ENCODE data around the gene DOCK10. TPM values are rescaled to one million over a fixed set of nuclear protein-coding genes. Genes with fewer than 3 reads are reported as not detected.
A peak's percentile ranks its signal among the peaks of the same experiment; 100 is the strongest.

Gene DOCK10
- total RNA-seq, 1 donor from 2014 or later = 15.1 TPM

DNA sequence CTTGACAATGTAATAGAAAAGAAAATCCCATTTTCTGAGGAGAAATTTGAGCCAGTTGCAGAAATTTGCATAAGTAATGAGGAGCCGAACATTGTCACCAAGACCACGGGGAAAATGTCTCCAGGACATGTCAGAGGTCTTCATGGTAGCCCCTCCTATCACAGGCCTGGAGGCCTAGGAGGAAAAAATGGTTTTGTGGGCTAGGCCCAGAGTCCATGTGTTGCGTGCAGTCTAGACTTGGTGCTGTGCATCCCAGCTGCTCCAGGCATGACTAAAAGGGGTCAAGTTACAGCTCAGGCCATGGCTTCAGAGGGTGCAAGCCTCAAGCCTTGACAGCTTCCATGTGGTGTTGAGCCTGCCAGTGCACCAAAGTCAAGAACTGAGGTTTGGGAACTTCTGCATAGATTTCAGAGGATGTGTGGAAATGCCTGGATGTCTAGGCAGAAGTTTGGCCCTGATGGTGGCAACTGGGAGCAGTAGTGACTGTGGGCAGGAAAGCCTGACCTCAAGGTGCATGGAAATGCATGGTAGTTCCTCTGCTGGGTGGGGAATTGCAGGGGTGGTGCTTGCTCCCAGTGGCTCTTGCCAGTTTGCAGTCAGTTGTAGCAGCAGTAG is 284.2 kb downstream of the DOCK10 start:
- H3K36me3 ChIP-seq (ENCODE audit: control insufficient read depth in 3 of 3, insufficient read depth in 3 of 3, low read length in 3 of 3) = peaks cover 0 to 1% (median 0%) of the 10 kb centered on the region in 3 donors
- H3K9me3 ChIP-seq (ENCODE audit: control insufficient read depth in 3 of 3, low read length in 3 of 3) = peaks cover 0 to 7% (median 6%) of the 10 kb centered on the region in 3 donors
- no peak overlapping the region for H3K4me3 ChIP-seq (ENCODE audit: low read length in 3 of 3)
- no peaks in the 10 kb centered on the region for H3K27me3 ChIP-seq (ENCODE audit: control insufficient read depth in 3 of 3, insufficient read depth in 3 of 3, low read length in 3 of 3)
- H3K9ac ChIP-seq (ENCODE audit: low read depth in 1 of 3, low read length in 3 of 3) = no peak overlapping the region
- no peaks in the 10 kb centered on the region for H3K4me1 ChIP-seq (ENCODE audit: control insufficient read depth in 3 of 3, insufficient read depth in 3 of 3, low read length in 3 of 3)
- H3K27ac ChIP-seq (ENCODE audit: low read depth, low read length) = no peak overlapping the region

DNA sequence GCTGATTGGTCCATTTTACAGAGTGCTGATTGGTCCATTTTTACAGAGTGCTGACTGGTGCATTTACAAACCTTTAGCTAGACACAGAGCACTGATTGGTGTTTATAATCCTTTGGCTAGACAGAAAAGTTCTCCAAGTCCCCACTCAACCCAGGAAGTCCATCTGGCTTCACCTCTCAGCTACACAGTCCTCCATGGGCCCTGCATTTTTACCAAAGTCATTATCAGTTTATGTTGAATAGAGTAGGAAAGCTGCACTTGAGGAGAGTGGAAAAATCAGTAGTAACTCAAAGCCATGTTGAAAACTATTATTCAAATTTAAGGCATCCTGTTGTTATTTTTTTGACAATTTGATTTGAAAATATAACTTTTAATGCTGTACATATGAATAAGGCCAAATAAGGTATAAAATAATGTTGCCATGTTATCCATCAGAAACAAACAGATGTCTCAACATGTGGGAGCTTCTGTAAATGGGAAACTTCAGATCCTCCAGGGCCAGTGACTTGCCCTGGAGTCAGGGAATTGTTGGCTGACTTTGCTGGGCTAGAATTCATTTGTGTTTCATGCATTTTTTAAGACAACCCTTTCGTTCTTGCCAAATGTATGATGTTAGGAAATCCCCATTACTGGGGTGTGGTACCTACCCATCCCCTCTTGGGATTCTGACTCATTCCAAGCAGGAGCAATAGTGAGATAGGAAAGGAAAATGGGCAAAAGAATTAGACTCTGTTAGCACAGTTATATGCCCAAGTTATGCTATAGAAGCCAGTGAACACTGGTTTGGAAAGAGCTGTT is 288.3 kb downstream of the DOCK10 start:
- peaks cover 0 to 7% (median 6%) of the 10 kb centered on the region in 3 donors for H3K9me3 ChIP-seq (ENCODE audit: control insufficient read depth in 3 of 3, low read length in 3 of 3)
- no peaks in the 10 kb centered on the region for H3K27me3 ChIP-seq (ENCODE audit: control insufficient read depth in 3 of 3, insufficient read depth in 3 of 3, low read length in 3 of 3)
- peaks cover 0 to 1% (median 0%) of the 10 kb centered on the region in 3 donors for H3K36me3 ChIP-seq (ENCODE audit: control insufficient read depth in 3 of 3, insufficient read depth in 3 of 3, low read length in 3 of 3)
- H3K27ac ChIP-seq (ENCODE audit: low read depth, low read length) = peak overlapping the region; percentile 30
- H3K9ac ChIP-seq (ENCODE audit: low read depth in 1 of 3, low read length in 3 of 3) = no peak overlapping the region
- no peaks in the 10 kb centered on the region for H3K4me1 ChIP-seq (ENCODE audit: control insufficient read depth in 3 of 3, insufficient read depth in 3 of 3, low read length in 3 of 3)
- H3K4me3 ChIP-seq (ENCODE audit: low read length in 3 of 3) = no peak overlapping the region

GRCh38 chr2:224751996-224752698 is 290.1 kb downstream of the DOCK10 start:
- Histone ChIP-seq H3K4me1 (ENCODE audit: control insufficient read depth in 3 of 3, insufficient read depth in 3 of 3, low read length in 3 of 3) (no peaks in the 10 kb centered on the region), H3K27me3 (ENCODE audit: control insufficient read depth in 3 of 3, insufficient read depth in 3 of 3, low read length in 3 of 3) (no peaks in the 10 kb centered on the region), H3K9ac (ENCODE audit: low read depth in 1 of 3, low read length in 3 of 3) (no peak overlapping the region), H3K9me3 (ENCODE audit: control insufficient read depth in 3 of 3, low read length in 3 of 3) (no peaks in the 10 kb centered on the region), H3K27ac (ENCODE audit: low read depth, low read length) (no peak overlapping the region), H3K36me3 (ENCODE audit: control insufficient read depth in 3 of 3, insufficient read depth in 3 of 3, low read length in 3 of 3) (no peaks in the 10 kb centered on the region), H3K4me3 (ENCODE audit: low read length in 3 of 3) (no peak overlapping the region)

- H3K36me3 ChIP-seq (ENCODE audit: control insufficient read depth in 3 of 3, insufficient read depth in 3 of 3, low read length in 3 of 3) = no peaks in the 10 kb centered on the region
- no peak overlapping the region for H3K9ac ChIP-seq (ENCODE audit: low read depth in 1 of 3, low read length in 3 of 3)
- no peaks in the 10 kb centered on the region for H3K9me3 ChIP-seq (ENCODE audit: control insufficient read depth in 3 of 3, low read length in 3 of 3)
- H3K4me3 ChIP-seq (ENCODE audit: low read length in 3 of 3) = no peak overlapping the region
- H3K27ac ChIP-seq (ENCODE audit: low read depth, low read length) = no peak overlapping the region
- H3K4me1 ChIP-seq (ENCODE audit: control insufficient read depth in 3 of 3, insufficient read depth in 3 of 3, low read length in 3 of 3) = no peaks in the 10 kb centered on the region
- no peaks in the 10 kb centered on the region for H3K27me3 ChIP-seq (ENCODE audit: control insufficient read depth in 3 of 3, insufficient read depth in 3 of 3, low read length in 3 of 3)
Measured at GRCh38 chr2:224749136-224749535, 293.1 kb downstream of the DOCK10 start.

GRCh38 chr2:224747765-224748164 is 294.5 kb downstream of the DOCK10 start:
- no peak overlapping the region for H3K27ac ChIP-seq (ENCODE audit: low read depth, low read length)
- no peaks in the 10 kb centered on the region for H3K9me3 ChIP-seq (ENCODE audit: control insufficient read depth in 3 of 3, low read length in 3 of 3)
- no peaks in the 10 kb centered on the region for H3K4me1 ChIP-seq (ENCODE audit: control insufficient read depth in 3 of 3, insufficient read depth in 3 of 3, low read length in 3 of 3)

DNA sequence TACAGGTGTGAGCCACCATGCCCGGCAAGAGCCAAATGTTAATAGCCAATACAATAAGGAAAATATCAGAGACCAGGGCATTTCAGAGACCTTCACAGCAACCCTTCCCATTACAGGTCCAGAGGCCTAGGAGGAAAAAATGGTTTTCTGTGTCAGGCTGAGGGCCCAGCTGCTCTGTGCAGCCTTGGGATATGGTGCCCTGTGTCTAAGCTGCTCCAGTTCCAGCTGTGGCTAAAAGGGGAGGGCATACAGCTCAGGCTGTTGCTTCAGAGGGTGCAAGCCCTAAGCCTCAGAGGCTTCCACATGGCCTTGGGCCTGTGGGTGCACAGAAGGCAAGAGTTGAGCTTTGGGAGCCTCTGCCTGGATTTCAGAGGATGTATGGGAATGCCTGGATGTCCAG is 306.0 kb downstream of the DOCK10 start:
- no peaks in the 10 kb centered on the region for H3K4me1 ChIP-seq (ENCODE audit: control insufficient read depth in 3 of 3, insufficient read depth in 3 of 3, low read length in 3 of 3)
- H3K4me3 ChIP-seq (ENCODE audit: low read length in 3 of 3) = no peak overlapping the region
- H3K27ac ChIP-seq (ENCODE audit: low read depth, low read length) = no peak overlapping the region
- no peaks in the 10 kb centered on the region for H3K27me3 ChIP-seq (ENCODE audit: control insufficient read depth in 3 of 3, insufficient read depth in 3 of 3, low read length in 3 of 3)
- H3K9ac ChIP-seq (ENCODE audit: low read depth in 1 of 3, low read length in 3 of 3) = no peak overlapping the region
- H3K36me3 ChIP-seq (ENCODE audit: control insufficient read depth in 3 of 3, insufficient read depth in 3 of 3, low read length in 3 of 3) = no peaks in the 10 kb centered on the region
- no peaks in the 10 kb centered on the region for H3K9me3 ChIP-seq (ENCODE audit: control insufficient read depth in 3 of 3, low read length in 3 of 3)

More at GRCh38 chr2:224747765-224748164, 294.5 kb downstream of the DOCK10 start:
- H3K27me3 ChIP-seq (ENCODE audit: control insufficient read depth in 3 of 3, insufficient read depth in 3 of 3, low read length in 3 of 3) = no peaks in the 10 kb centered on the region
- no peak overlapping the region for H3K4me3 ChIP-seq (ENCODE audit: low read length in 3 of 3)
- no peaks in the 10 kb centered on the region for H3K36me3 ChIP-seq (ENCODE audit: control insufficient read depth in 3 of 3, insufficient read depth in 3 of 3, low read length in 3 of 3)
- H3K9ac ChIP-seq (ENCODE audit: low read depth in 1 of 3, low read length in 3 of 3) = no peak overlapping the region

- H3K27me3 ChIP-seq (ENCODE audit: control insufficient read depth in 3 of 3, insufficient read depth in 3 of 3, low read length in 3 of 3) = no peaks in the 10 kb centered on the region
- H3K36me3 ChIP-seq (ENCODE audit: control insufficient read depth in 3 of 3, insufficient read depth in 3 of 3, low read length in 3 of 3) = no peaks in the 10 kb centered on the region
- H3K4me1 ChIP-seq (ENCODE audit: control insufficient read depth in 3 of 3, insufficient read depth in 3 of 3, low read length in 3 of 3) = no peaks in the 10 kb centered on the region
- H3K9me3 ChIP-seq (ENCODE audit: control insufficient read depth in 3 of 3, low read length in 3 of 3) = no peaks in the 10 kb centered on the region
- H3K27ac ChIP-seq (ENCODE audit: low read depth, low read length) = no peak overlapping the region
- no peak overlapping the region for H3K9ac ChIP-seq (ENCODE audit: low read depth in 1 of 3, low read length in 3 of 3)
- H3K4me3 ChIP-seq (ENCODE audit: low read length in 3 of 3) = no peak overlapping the region
Measured at GRCh38 chr2:224734949-224735348, 307.3 kb downstream of the DOCK10 start.

DNA sequence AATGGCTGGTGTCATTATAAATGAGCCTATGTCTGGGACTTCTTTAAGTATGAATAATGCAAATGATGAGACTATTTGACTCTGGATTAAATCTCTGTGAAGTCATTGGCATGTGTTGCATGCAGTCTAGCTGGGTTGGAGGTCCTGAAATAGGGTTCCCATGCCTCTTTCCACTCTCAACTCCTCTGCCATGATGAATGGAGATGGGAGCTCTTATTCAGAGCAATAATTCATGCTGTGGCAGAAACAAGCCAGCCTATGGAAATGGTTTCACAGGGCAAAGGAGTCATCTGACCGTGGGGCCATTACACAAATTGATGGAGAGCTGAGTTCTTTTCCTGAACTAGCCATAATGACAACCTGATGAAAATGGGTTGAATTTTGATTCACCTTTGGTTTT is 310.6 kb downstream of the DOCK10 start:
- no peaks in the 10 kb centered on the region for H3K4me1 ChIP-seq (ENCODE audit: control insufficient read depth in 3 of 3, insufficient read depth in 3 of 3, low read length in 3 of 3)
- H3K4me3 ChIP-seq (ENCODE audit: low read length in 3 of 3) = no peak overlapping the region
- no peaks in the 10 kb centered on the region for H3K9me3 ChIP-seq (ENCODE audit: control insufficient read depth in 3 of 3, low read length in 3 of 3)
- H3K9ac ChIP-seq (ENCODE audit: low read depth in 1 of 3, low read length in 3 of 3) = no peak overlapping the region
- no peak overlapping the region for H3K27ac ChIP-seq (ENCODE audit: low read depth, low read length)
- no peaks in the 10 kb centered on the region for H3K36me3 ChIP-seq (ENCODE audit: control insufficient read depth in 3 of 3, insufficient read depth in 3 of 3, low read length in 3 of 3)
- H3K27me3 ChIP-seq (ENCODE audit: control insufficient read depth in 3 of 3, insufficient read depth in 3 of 3, low read length in 3 of 3) = no peaks in the 10 kb centered on the region

DNA sequence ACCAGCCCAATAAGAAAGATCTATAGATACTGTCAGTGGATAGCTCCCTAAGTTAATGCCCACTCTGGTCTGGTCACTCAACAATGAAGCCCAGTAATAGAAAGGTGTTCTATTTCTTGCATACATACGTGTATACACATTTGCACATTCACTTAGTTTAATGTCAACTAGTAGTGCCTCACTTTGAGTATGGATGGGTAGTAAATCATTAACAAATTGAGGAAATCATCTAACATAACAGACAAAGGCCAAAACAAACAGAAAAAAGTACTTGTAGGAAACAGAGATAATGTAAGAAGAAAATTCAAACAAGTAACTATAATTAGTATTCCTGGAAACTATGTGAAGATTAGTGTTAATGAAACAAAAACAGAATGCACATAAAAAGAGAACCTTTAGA is 312.8 kb downstream of the DOCK10 start:
- Histone ChIP-seq H3K9me3 (ENCODE audit: control insufficient read depth in 3 of 3, low read length in 3 of 3) (no peaks in the 10 kb centered on the region), H3K4me1 (ENCODE audit: control insufficient read depth in 3 of 3, insufficient read depth in 3 of 3, low read length in 3 of 3) (no peaks in the 10 kb centered on the region), H3K27ac (ENCODE audit: low read depth, low read length) (no peak overlapping the region), H3K9ac (ENCODE audit: low read depth in 1 of 3, low read length in 3 of 3) (no peak overlapping the region), H3K36me3 (ENCODE audit: control insufficient read depth in 3 of 3, insufficient read depth in 3 of 3, low read length in 3 of 3) (no peaks in the 10 kb centered on the region), H3K4me3 (ENCODE audit: low read length in 3 of 3) (no peak overlapping the region), H3K27me3 (ENCODE audit: control insufficient read depth in 3 of 3, insufficient read depth in 3 of 3, low read length in 3 of 3) (no peaks in the 10 kb centered on the region)

GRCh38 chr2:224724331-224724730 is 317.9 kb downstream of the DOCK10 start:
- Histone ChIP-seq H3K27ac (ENCODE audit: low read depth, low read length) (no peak overlapping the region), H3K9ac (ENCODE audit: low read depth in 1 of 3, low read length in 3 of 3) (no peak overlapping the region), H3K27me3 (ENCODE audit: control insufficient read depth in 3 of 3, insufficient read depth in 3 of 3, low read length in 3 of 3) (no peaks in the 10 kb centered on the region), H3K36me3 (ENCODE audit: control insufficient read depth in 3 of 3, insufficient read depth in 3 of 3, low read length in 3 of 3) (no peaks in the 10 kb centered on the region), H3K9me3 (ENCODE audit: control insufficient read depth in 3 of 3, low read length in 3 of 3) (no peaks in the 10 kb centered on the region), H3K4me3 (ENCODE audit: low read length in 3 of 3) (no peak overlapping the region), H3K4me1 (ENCODE audit: control insufficient read depth in 3 of 3, insufficient read depth in 3 of 3, low read length in 3 of 3) (peaks cover 0 to 6% (median 0%) of the 10 kb centered on the region in 3 donors)

All from skeletal muscle tissue (tissue), 4 donors.